ENCODE results near the gene KIAA0319L.

The KIAA0319L gene

DNA sequence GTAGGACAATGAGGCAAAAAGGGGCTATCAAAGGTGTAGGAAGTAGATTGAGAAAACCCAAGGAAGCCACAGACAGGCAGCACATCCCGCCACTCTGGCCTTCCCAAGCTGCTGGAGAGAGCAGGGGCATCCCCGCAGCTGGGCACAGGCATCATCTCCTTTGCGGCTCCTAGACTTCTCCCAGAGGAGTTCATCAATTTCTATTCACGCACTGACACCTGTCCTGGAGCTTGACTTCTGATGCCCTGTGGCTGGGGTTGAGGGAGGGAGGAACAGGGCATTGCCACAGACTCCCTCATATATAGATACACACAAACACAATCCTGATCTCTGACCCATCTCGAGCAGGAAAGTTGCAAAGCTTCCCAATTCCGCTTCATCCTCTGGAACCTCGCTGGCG, 14.1 kb upstream of the KIAA0319L start:
- WGBS, result 87% methylated on average over 8 of the region's 8 CpGs

DNA sequence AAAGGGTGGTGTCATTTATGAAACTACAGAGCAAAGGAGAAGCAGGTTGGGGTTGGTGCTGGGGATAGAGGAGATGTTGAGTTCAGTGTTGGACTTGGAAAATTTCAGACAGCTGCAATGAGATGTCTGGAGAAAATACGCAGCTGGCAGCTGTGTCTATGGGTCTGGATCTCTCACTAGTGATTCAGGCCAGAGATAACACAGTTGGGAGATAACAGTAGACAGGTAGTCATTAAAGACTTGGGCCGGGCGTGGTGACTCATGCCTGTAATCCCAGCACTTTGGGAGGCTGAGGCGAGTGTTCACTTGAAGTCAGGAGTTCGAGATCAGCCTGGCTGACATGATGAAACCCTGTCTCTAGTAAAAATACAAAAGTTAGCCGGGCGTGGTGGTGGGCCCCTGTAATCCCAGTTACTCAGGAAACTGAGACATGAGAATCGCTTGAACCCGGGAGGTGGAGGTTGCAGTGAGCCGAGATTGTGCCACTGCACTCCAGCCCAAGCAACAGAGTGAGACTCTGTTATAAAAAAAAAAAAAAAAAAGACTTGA, 13.5 kb upstream of the KIAA0319L start:
- Histone ChIP-seq H3K4me3 (ENCODE audit: low read length) (no peak overlapping the region), H3K9ac (ENCODE audit: low read depth, low read length) (no peak overlapping the region), H3K27me3 (ENCODE audit: insufficient read depth, low read length) (peaks cover 61% of the 10 kb centered on the region), H3K36me3 (ENCODE audit: insufficient read depth, low read length) (peaks cover 8% of the 10 kb centered on the region), H3K4me1 (ENCODE audit: insufficient read depth, low read length) (no peaks in the 10 kb centered on the region), H3K9me3 (ENCODE audit: insufficient read depth, low read depth, low read length) (no peaks in the 10 kb centered on the region), H3K27ac (ENCODE audit: low read depth, low read length) (no peak overlapping the region)
- 89% methylated on average over 10 of the region's 10 CpGs for WGBS

More for the DNA sequence above, 14.1 kb upstream of the KIAA0319L start:
- Histone ChIP-seq H3K36me3 (ENCODE audit: insufficient read depth, low read length) (peaks cover 7% of the 10 kb centered on the region), H3K27ac (ENCODE audit: low read depth, low read length) (no peak overlapping the region), H3K9ac (ENCODE audit: low read depth, low read length) (no peak overlapping the region), H3K27me3 (ENCODE audit: insufficient read depth, low read length) (peaks cover 67% of the 10 kb centered on the region), H3K9me3 (ENCODE audit: insufficient read depth, low read depth, low read length) (no peaks in the 10 kb centered on the region), H3K4me3 (ENCODE audit: low read length) (no peak overlapping the region), H3K4me1 (ENCODE audit: insufficient read depth, low read length) (0 out of 2 replicates have a peak, but pooled peaks cover under 1% of the 10 kb centered on the region)

DNA sequence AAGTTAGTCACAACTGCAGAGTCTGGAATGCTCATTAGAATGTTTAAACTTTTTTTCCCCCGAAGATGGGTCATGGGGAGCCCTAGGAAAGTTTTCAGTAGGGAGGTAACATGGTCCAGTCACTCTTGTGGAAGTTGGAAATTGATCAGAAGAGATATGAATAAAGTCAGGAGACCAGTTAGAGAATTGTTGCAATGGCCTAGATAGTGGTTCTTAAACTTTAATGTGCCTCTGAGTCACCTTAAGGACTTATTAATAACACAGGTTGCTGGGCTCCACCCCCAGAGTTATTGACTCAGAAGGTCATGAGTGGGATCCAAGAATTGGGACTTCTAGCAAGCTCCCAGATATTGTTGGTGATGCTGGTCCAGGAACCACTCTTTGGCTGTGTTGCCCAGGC, 12.7 kb upstream of the KIAA0319L start:
- 78% methylated on average over 1 of the region's 1 CpG for WGBS
- Histone ChIP-seq H3K36me3 (ENCODE audit: insufficient read depth, low read length) (peaks cover 12% of the 10 kb centered on the region), H3K4me1 (ENCODE audit: insufficient read depth, low read length) (no peaks in the 10 kb centered on the region), H3K9me3 (ENCODE audit: insufficient read depth, low read depth, low read length) (no peaks in the 10 kb centered on the region), H3K9ac (ENCODE audit: low read depth, low read length) (no peak overlapping the region), H3K27me3 (ENCODE audit: insufficient read depth, low read length) (peaks cover 54% of the 10 kb centered on the region), H3K4me3 (ENCODE audit: low read length) (no peak overlapping the region), H3K27ac (ENCODE audit: low read depth, low read length) (no peak overlapping the region)

DNA sequence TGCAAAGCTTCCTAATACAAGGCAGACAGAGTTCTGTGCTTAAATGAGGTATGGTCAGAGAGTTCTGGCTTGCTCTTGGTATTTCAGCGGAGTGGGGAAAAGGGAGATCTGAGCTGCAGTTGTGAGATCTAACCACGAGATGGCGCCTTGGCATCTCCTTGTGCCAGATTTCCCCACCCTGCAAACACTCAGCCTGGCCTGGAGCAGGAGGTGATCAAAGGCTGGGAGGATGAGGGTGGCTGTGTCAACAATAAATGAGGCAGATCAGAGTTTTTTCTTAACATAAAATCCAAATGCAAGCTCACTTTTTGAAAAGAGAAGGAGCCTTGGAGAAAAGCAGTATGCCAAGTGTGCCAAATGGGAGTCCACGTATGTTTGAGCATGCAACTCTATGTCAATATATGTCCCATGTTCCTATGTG, 11.8 kb upstream of the KIAA0319L start:
- 23% methylated on average over 4 of the region's 4 CpGs for WGBS
- H3K4me1 ChIP-seq (ENCODE audit: insufficient read depth, low read length), result no peaks in the 10 kb centered on the region
- H3K9me3 ChIP-seq (ENCODE audit: insufficient read depth, low read depth, low read length), result no peaks in the 10 kb centered on the region
- H3K36me3 ChIP-seq (ENCODE audit: insufficient read depth, low read length), result peaks cover 19% of the 10 kb centered on the region
- peaks cover 44% of the 10 kb centered on the region for H3K27me3 ChIP-seq (ENCODE audit: insufficient read depth, low read length)
- no peak overlapping the region for H3K9ac ChIP-seq (ENCODE audit: low read depth, low read length)
- no peak overlapping the region for H3K27ac ChIP-seq (ENCODE audit: low read depth, low read length)
- no peak overlapping the region for H3K4me3 ChIP-seq (ENCODE audit: low read length)

DNA sequence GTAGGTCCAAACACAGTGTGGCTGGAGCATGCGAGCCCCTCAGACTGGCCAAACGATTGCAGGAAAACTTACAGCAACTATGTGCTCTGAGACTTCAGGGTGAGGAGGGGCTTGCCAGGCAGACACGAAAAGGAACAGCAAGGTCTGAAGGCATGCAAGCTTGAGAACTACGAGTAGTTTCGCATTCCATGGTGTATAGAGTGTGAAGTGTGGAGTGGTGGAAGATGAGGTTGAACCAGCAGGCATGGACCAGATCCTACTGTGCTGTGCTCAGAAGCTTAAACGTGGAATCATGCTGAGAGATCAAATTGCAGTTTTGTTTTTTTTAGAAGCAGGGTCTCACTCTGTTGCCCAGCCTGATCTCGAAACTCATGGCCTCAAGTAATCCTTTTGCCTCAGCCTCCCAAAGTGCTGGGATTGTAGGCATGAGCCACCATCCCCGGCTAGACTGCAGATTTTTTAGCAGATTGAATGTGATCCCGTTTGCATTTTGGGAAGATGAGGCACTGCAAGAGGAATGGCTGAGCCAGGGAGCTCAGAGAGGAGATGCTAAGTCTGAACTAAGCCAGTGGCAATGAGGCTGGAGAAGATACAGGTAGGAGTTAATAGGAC, 10.8 kb upstream of the KIAA0319L start:
- no peaks in the 10 kb centered on the region for H3K9me3 ChIP-seq (ENCODE audit: insufficient read depth, low read depth, low read length)
- WGBS, result 59% methylated on average over 9 of the region's 9 CpGs
- H3K4me1 ChIP-seq (ENCODE audit: insufficient read depth, low read length), result no peaks in the 10 kb centered on the region
- no peak overlapping the region for H3K27ac ChIP-seq (ENCODE audit: low read depth, low read length)
- peaks cover 26% of the 10 kb centered on the region for H3K36me3 ChIP-seq (ENCODE audit: insufficient read depth, low read length)
- H3K27me3 ChIP-seq (ENCODE audit: insufficient read depth, low read length), result peaks cover 35% of the 10 kb centered on the region
- H3K9ac ChIP-seq (ENCODE audit: low read depth, low read length), result no peak overlapping the region
- H3K4me3 ChIP-seq (ENCODE audit: low read length), result no peak overlapping the region

DNA sequence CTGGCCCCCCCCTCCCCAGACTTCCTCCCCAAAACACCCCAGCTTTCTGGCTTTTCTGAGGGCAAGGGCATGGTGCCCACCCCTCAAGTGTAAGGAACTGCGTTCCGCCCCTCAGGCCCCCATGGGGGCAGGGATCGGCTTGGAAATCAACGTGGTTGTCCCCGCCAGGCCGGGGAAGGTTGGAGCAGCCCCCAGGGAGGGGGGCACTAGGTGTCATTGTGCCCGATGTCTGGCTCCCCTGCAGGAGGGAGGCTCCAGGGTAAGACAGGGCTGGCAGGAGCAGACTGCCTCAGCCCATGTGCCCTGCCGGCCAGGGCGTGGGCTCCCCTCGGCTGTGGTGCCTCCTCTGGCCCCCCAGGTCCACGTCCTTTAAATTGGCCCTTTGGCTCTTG, 8.5 kb upstream of the KIAA0319L start:
- 92% methylated on average over 11 of the region's 11 CpGs for WGBS
- H3K9me3 ChIP-seq (ENCODE audit: insufficient read depth, low read depth, low read length), result no peaks in the 10 kb centered on the region
- peaks cover 12% of the 10 kb centered on the region for H3K27me3 ChIP-seq (ENCODE audit: insufficient read depth, low read length)
- no peak overlapping the region for H3K4me3 ChIP-seq (ENCODE audit: low read length)
- H3K4me1 ChIP-seq (ENCODE audit: insufficient read depth, low read length), result no peaks in the 10 kb centered on the region
- H3K36me3 ChIP-seq (ENCODE audit: insufficient read depth, low read length), result peaks cover 48% of the 10 kb centered on the region
- H3K27ac ChIP-seq (ENCODE audit: low read depth, low read length), result no peak overlapping the region
- no peak overlapping the region for H3K9ac ChIP-seq (ENCODE audit: low read depth, low read length)

DNA sequence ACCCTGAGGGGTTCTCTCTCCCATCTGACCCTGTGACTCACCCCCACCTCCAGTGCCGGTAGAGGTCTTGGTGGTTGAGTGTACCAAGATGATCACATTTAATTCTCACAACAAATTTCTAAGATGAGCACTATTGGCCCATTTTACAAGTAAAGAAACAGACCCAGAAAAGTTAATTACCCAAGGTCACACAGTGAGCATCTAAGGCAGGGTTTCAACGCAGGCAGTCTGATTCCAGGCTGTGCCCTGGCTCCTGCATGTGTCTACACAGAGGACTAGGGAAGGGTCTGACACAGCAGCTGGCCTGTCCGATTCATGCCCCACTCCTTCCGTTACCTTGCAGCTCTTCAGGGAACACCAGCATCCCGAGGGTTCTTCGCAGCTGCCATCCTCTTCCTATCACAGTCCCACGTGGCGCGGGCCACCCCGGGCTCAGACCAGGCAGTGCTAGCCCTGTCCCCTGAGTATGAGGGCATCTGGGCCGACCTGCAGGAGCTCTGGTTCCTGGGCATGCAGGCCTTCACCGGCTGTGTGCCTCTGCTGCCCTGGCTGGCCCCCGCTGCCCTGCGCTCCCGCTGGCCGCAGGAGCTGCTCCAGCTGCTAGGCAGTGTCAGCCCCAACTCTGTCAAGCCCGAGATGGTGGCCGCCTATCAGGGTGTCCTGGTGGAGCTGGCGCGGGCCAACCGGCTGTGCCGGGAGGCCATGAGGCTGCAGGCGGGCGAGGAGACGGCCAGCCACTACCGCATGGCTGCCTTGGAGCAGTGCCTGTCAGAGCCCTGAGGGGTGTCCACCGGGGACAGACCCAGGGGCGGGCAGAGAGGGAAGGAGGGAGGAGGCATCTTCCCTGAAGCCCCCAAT, 7.9 kb upstream of the KIAA0319L start:
- no peaks in the 10 kb centered on the region for H3K9me3 ChIP-seq (ENCODE audit: insufficient read depth, low read depth, low read length)
- 92% methylated on average over 28 of the region's 28 CpGs for WGBS
- no peak overlapping the region for H3K27ac ChIP-seq (ENCODE audit: low read depth, low read length)
- H3K9ac ChIP-seq (ENCODE audit: low read depth, low read length), result no peak overlapping the region
- no peaks in the 10 kb centered on the region for H3K4me1 ChIP-seq (ENCODE audit: insufficient read depth, low read length)
- peaks cover 55% of the 10 kb centered on the region for H3K36me3 ChIP-seq (ENCODE audit: insufficient read depth, low read length)
- no peak overlapping the region for H3K4me3 ChIP-seq (ENCODE audit: low read length)
- H3K27me3 ChIP-seq (ENCODE audit: insufficient read depth, low read length), result peaks cover 6% of the 10 kb centered on the region

DNA sequence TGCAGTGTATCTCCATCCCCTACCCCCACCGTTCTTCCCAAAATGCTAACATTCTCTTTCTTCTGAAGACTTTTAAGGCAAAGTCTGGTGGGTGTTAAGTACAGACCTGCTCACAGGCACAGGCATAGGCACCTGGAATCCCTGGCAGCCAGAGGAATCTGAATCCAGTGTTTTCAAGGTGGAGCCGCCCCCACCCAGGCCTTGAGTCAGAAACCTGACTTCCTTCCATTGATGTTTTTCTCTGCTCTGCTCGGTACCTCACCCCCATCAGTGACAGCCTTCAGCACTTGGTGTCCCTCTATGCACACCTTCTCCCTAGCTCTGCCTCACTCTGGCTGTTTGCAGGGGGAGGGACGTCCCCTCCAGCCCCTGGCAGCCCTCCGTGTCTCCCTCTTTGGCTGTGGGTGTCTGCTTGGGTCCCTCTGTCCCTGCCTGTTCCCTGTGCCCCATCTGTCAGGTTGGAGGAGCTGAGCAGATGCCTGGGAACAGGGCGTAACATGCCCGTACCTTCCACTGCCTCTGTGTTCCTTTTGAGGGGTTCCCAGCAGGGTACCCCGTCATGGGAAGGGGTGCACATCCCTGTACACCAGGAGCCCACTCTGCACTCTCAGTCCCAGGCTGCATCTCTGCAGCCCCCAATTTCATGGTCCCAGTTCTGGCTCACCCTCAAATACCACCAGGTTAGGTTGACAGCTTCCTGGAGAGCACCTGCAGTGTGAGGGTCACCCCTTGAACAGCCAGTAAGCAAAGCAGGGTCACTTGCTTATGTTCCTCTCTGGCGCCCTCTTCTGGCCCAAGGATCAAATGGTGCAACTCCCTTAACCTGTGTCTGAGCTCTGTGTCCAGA, 7.1 kb upstream of the KIAA0319L start:
- Histone ChIP-seq H3K27me3 (ENCODE audit: insufficient read depth, low read length) (no peaks in the 10 kb centered on the region; the same call in 1 of the 2 replicates), H3K27ac (ENCODE audit: low read depth, low read length) (no peak overlapping the region), H3K4me3 (ENCODE audit: low read length) (no peak overlapping the region), H3K4me1 (ENCODE audit: insufficient read depth, low read length) (no peaks in the 10 kb centered on the region), H3K9me3 (ENCODE audit: insufficient read depth, low read depth, low read length) (no peaks in the 10 kb centered on the region), H3K9ac (ENCODE audit: low read depth, low read length) (no peak overlapping the region), H3K36me3 (ENCODE audit: insufficient read depth, low read length) (peaks cover 59% of the 10 kb centered on the region)
- 80% methylated on average over 9 of the region's 9 CpGs for WGBS

DNA sequence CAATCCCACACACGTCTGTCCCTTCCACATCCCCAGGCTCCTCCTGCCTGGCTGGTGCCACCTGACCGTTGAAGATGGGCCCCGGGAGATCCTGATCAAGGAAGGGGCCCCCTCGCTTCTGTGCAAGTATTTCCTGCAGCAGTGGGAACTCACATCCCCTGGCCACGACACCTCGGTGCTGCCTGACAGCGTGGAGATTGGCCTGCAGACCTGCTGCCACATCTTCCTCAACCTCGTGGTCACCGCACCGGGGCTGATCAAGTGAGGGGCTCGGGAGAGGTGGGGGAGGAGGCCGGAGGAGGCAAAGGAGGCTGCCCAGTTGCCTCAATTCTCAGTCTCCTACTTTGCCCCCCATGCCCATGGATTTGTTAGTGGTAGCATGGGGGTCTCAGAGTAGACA, 6.0 kb upstream of the KIAA0319L start:
- peaks cover 59% of the 10 kb centered on the region for H3K36me3 ChIP-seq (ENCODE audit: insufficient read depth, low read length)

DNA sequence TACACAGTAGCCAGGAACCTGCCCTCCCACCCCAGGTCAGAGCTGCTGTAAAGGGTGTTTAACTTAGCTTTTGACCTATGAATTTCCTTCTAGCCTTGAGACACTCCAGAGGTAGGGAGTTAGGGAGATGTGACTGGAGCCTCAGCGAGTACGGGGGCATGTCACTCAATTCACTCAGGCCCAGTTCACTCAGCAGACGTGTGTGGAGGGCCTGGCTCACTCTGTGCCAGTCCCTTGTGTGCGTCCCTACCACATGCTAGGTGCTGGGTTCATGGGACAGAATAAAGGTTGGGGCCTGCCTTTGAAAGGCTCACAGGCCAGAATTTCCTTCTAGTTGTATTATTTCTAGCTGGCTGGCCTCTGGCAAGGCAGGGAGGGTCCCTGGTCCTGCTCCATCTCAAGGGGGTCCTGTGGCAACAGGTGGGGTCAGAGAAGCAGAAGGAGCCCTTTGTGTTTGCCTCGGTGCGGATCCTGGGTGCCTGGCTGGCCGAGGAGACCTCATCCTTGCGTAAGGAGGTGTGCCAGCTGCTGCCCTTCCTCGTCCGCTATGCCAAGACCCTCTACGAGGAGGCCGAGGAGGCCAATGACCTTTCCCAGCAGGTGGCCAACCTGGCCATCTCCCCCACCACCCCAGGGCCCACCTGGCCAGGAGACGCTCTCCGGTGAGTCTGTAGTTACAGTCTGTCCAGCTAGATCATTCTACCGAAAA, 4.9 kb upstream of the KIAA0319L start:
- Histone ChIP-seq H3K27ac (ENCODE audit: low read depth, low read length) (no peak overlapping the region), H3K4me3 (ENCODE audit: low read length) (no peak overlapping the region), H3K27me3 (ENCODE audit: insufficient read depth, low read length) (no peaks in the 10 kb centered on the region), H3K36me3 (ENCODE audit: insufficient read depth, low read length) (peaks cover 59% of the 10 kb centered on the region), H3K9me3 (ENCODE audit: insufficient read depth, low read depth, low read length) (no peaks in the 10 kb centered on the region), H3K4me1 (ENCODE audit: insufficient read depth, low read length) (no peaks in the 10 kb centered on the region), H3K9ac (ENCODE audit: low read depth, low read length) (no peak overlapping the region)
- 91% methylated on average over 15 of the region's 15 CpGs for WGBS

More for the DNA sequence above, 6.0 kb upstream of the KIAA0319L start:
- Histone ChIP-seq H3K4me1 (ENCODE audit: insufficient read depth, low read length) (no peaks in the 10 kb centered on the region), H3K9me3 (ENCODE audit: insufficient read depth, low read depth, low read length) (no peaks in the 10 kb centered on the region), H3K9ac (ENCODE audit: low read depth, low read length) (no peak overlapping the region), H3K27me3 (ENCODE audit: insufficient read depth, low read length) (no peaks in the 10 kb centered on the region), H3K27ac (ENCODE audit: low read depth, low read length) (no peak overlapping the region), H3K4me3 (ENCODE audit: low read length) (no peak overlapping the region)
- WGBS, result 88% methylated on average over 12 of the region's 12 CpGs
